GM12891 (cell line): ENCODE data around the gene FBN2.

Experiments
- DNase-seq: peaks from one replicate; pipeline ENCODE4 v3.0.0; 2011; ENCODE audit warnings: low spot score; ENCODE audit not compliant: insufficient read length
- FAIRE-seq: peaks from 2 replicates; lab custom pipeline; 2011; peaks lifted over from hg19 to GRCh38; lab: Jason Lieb, UNC
- PAX5 ChIP-seq: IDR thresholded peaks from 2 replicates; pipeline ENCODE4 v1.6.1; 2011; ENCODE audit warnings: low read length, moderate library complexity, mild to moderate bottlenecking; ENCODE audit not compliant: insufficient read depth, severe bottlenecking
- POLR2A ChIP-seq: IDR thresholded peaks from 2 replicates; pipeline ENCODE4 v1.6.1; 2011; ENCODE audit warnings: low read depth, low read length, control low read depth
- POLR2AphosphoS5 ChIP-seq: IDR thresholded peaks from 2 replicates; pipeline ENCODE4 v1.6.1; 2011; ENCODE audit warnings: low read depth, low read length, control low read depth
- POU2F2 ChIP-seq: IDR thresholded peaks from 2 replicates; pipeline ENCODE4 v1.6.1; 2011; ENCODE audit warnings: low read depth, mild to moderate bottlenecking, control low read depth, low read length, moderate library complexity
- SPI1 ChIP-seq: IDR thresholded peaks from 2 replicates; pipeline ENCODE4 v1.6.1; 2011; ENCODE audit warnings: low read depth, low read length, control low read depth
- TAF1 ChIP-seq: IDR thresholded peaks from 2 replicates; pipeline ENCODE4 v1.6.1; 2011; ENCODE audit warnings: low read depth, low read length, control low read depth

FBN2 gene

GRCh38 chr5:128480906-128481633 is 57.0 kb downstream of the FBN2 start:
- TF ChIP-seq POLR2AphosphoS5 (no peak), PAX5 (no peak), POU2F2 (no peak), SPI1 (no peak), TAF1 (no peak), POLR2A (no peak)
- FAIRE-seq (no peak), DNase-seq (no peak)

GRCh38 chr5:128480158-128480557 is 57.9 kb downstream of the FBN2 start:
- FAIRE-seq (no peak), DNase-seq (no peak)
- no peak for TF ChIP-seq PAX5
- TF ChIP-seq TAF1: no peak
- TF ChIP-seq POLR2AphosphoS5: no peak
- no peak for TF ChIP-seq SPI1
- TF ChIP-seq POU2F2: no peak
- TF ChIP-seq POLR2A: no peak

GRCh38 chr5:128478386-128479368 is 59.4 kb downstream of the FBN2 start:
- FAIRE-seq: no peak
- no peak for TF ChIP-seq POLR2AphosphoS5
- TF ChIP-seq POU2F2: no peak
- no peak for TF ChIP-seq TAF1
- no peak for TF ChIP-seq SPI1
- no peak for TF ChIP-seq PAX5
- no peak for TF ChIP-seq POLR2A
- no peak for DNase-seq

GRCh38 chr5:128477944-128478343 is 60.1 kb downstream of the FBN2 start:
- FAIRE-seq (no peak), DNase-seq (no peak)
- TF ChIP-seq POLR2AphosphoS5 (no peak), POLR2A (no peak), TAF1 (no peak), SPI1 (no peak), POU2F2 (no peak), PAX5 (no peak)

GRCh38 chr5:128475693-128476092 is 62.4 kb downstream of the FBN2 start:
- no peak for DNase-seq
- TF ChIP-seq PAX5: no peak
- TF ChIP-seq POLR2A: no peak
- TF ChIP-seq POLR2AphosphoS5: no peak
- TF ChIP-seq POU2F2: no peak
- TF ChIP-seq TAF1: no peak
- TF ChIP-seq SPI1: no peak
- no peak for FAIRE-seq

- FAIRE-seq: no peak
- TF ChIP-seq POLR2AphosphoS5: no peak
- no peak for TF ChIP-seq POLR2A
- TF ChIP-seq PAX5: no peak
- DNase-seq: no peak
Observed at GRCh38 chr5:128472919-128473318, 65.1 kb downstream of the FBN2 start.

GRCh38 chr5:128472036-128472435 is 66.0 kb downstream of the FBN2 start:
- FAIRE-seq: no peak
- TF ChIP-seq SPI1: no peak
- no peak for TF ChIP-seq POLR2A
- no peak for TF ChIP-seq POU2F2
- TF ChIP-seq PAX5: no peak
- no peak for TF ChIP-seq POLR2AphosphoS5
- TF ChIP-seq TAF1: no peak
- DNase-seq: no peak

GRCh38 chr5:128470663-128471062 is 67.4 kb downstream of the FBN2 start:
- DNase-seq: no peak
- no peak for FAIRE-seq
- no peak for TF ChIP-seq TAF1
- no peak for TF ChIP-seq POU2F2
- no peak for TF ChIP-seq SPI1
- TF ChIP-seq PAX5: no peak
- TF ChIP-seq POLR2AphosphoS5: no peak
- TF ChIP-seq POLR2A: no peak

- FAIRE-seq (no peak), DNase-seq (no peak)
- TF ChIP-seq POLR2A (no peak), PAX5 (no peak), SPI1 (no peak), POLR2AphosphoS5 (no peak), POU2F2 (no peak), TAF1 (no peak)
Observed at GRCh38 chr5:128469912-128470311, 68.1 kb downstream of the FBN2 start.
